H1 (cell line): ENCODE measurements around the gene XPO6. TPM values are rescaled to one million over a fixed set of nuclear protein-coding genes. Genes with fewer than 3 reads are reported as not detected.

Experiments
- CTCF ChIA-PET: fragments of 300-600 bp; sonication (Branson Sonifier 250); formaldehyde crosslinking; loops from one replicate; lab custom pipeline; 2021; ENCODE audit not compliant: partially characterized antibody; lab: Charles Lee
- POLR2A ChIA-PET: fragments of 300-600 bp; sonication (Branson Sonifier 250); formaldehyde crosslinking; loops from one replicate; lab custom pipeline; 2021; ENCODE audit warnings: inconsistent platforms; ENCODE audit not compliant: partially characterized antibody; lab: Charles Lee
- DNase-seq, 2 experiments: peaks; one replicate each; pipeline versions ENCODE4 v3.0.0 to v3.0.0-alpha.2; 2010 to 2022; ENCODE audit warnings: low spot score in 2 of 2, low read depth in 1 of 2, mixed read lengths in 1 of 2
- FAIRE-seq: peaks from 2 replicates; lab custom pipeline; 2011; peaks lifted over from hg19 to GRCh38; lab: Jason Lieb, UNC
- H2AFZ ChIP-seq: 2 replicates; pipeline ENCODE4 v1.8.1; 2012; ENCODE audit warnings: low read length, inconsistent platforms
- H2AK5ac ChIP-seq: 2 replicates; pipeline ENCODE4 v1.6.1; 2013; ENCODE audit warnings: low read depth, low read length
- H2BK120ac ChIP-seq: replicated peaks from 2 replicates; pipeline ENCODE3; 2013; ENCODE audit warnings: low read depth, low read length, inconsistent platforms
- H2BK12ac ChIP-seq: 2 replicates; pipeline ENCODE4 v1.6.1; 2013; ENCODE audit warnings: low read depth, low read length
- H2BK15ac ChIP-seq: 2 replicates; pipeline ENCODE4 v1.6.1; 2013; ENCODE audit warnings: low read length
- H2BK20ac ChIP-seq: 2 replicates; pipeline ENCODE4 v1.6.1; 2013; ENCODE audit warnings: low read length
- H2BK5ac ChIP-seq: 2 replicates; pipeline ENCODE4 v1.6.1; 2013; ENCODE audit warnings: low read depth, low read length
- H3K14ac ChIP-seq: 2 replicates; pipeline ENCODE4 v1.6.1; 2013; ENCODE audit warnings: inconsistent platforms; ENCODE audit not compliant: insufficient read length
- H3K18ac ChIP-seq: 2 replicates; pipeline ENCODE4 v1.6.1; 2013; ENCODE audit warnings: low read length; ENCODE audit errors: extremely low read depth
- H3K23ac ChIP-seq: 2 replicates; pipeline ENCODE4 v1.6.1; 2013; ENCODE audit warnings: inconsistent platforms; ENCODE audit not compliant: insufficient read length
- H3K23me2 ChIP-seq: 2 replicates; pipeline ENCODE4 v1.6.1; 2013; ENCODE audit warnings: low read depth, low read length
- H3K27ac ChIP-seq: 2 replicates; pipeline ENCODE4 v1.6.1; 2011; ENCODE audit warnings: low read depth, low read length, inconsistent platforms
- H3K27me3 ChIP-seq, 4 experiments: replicated peaks in 1 of 4; 1 replicate in 1 of 4; 2 replicates in 3 of 4; pipeline versions ENCODE4 v1.6.1 to v1.8.1; 2011 to 2013; ENCODE audit warnings: low read length in 3 of 4, mild to moderate bottlenecking in 3 of 4, inconsistent platforms in 2 of 4, mixed read lengths in 2 of 4, moderate library complexity in 1 of 4; ENCODE audit not compliant: control insufficient read depth in 3 of 4, insufficient read depth in 3 of 4; ENCODE audit errors: extremely low read depth in 1 of 4
- H3K36me3 ChIP-seq, 4 experiments: 2 replicates each; pipeline versions ENCODE4 v1.6.1 to v1.8.1; 2011 to 2013; ENCODE audit warnings: mild to moderate bottlenecking in 4 of 4, low read length in 3 of 4, moderate library complexity in 2 of 4, control low read depth in 1 of 4, inconsistent platforms in 1 of 4; ENCODE audit not compliant: insufficient read depth in 4 of 4, control insufficient read depth in 2 of 4
- H3K4ac ChIP-seq: replicated peaks from 2 replicates; pipeline ENCODE3; 2013; ENCODE audit warnings: low read length, low read depth, mixed read lengths, inconsistent platforms; ENCODE audit not compliant: insufficient read length
- H3K4me1 ChIP-seq, 4 experiments: replicated peaks in 1 of 4; 1 replicate in 1 of 4; 2 replicates in 3 of 4; pipeline versions ENCODE4 v1.6.1 to v1.8.1; 2011 to 2013; ENCODE audit warnings: low read length in 3 of 4, inconsistent platforms in 2 of 4, mixed read lengths in 1 of 4; ENCODE audit not compliant: insufficient read depth in 4 of 4, control insufficient read depth in 3 of 4
- H3K4me2 ChIP-seq, 2 experiments: 2 replicates each; pipeline versions ENCODE4 v1.6.1 to v1.8.1; 2011 to 2013; ENCODE audit warnings: low read depth in 2 of 2, low read length in 2 of 2, control low read depth in 1 of 2, inconsistent platforms in 1 of 2, mild to moderate bottlenecking in 1 of 2; ENCODE audit not compliant: insufficient read depth in 1 of 2
- H3K4me3 ChIP-seq, 4 experiments: fragments of 200-600, 300-600 bp in 1 of 4; sonication (generic), shearing (Covaris generic), sonication (Bioruptor Twin) in 1 of 4; 2 replicates each; pipeline versions ENCODE4 v1.5.1 to v1.8.1; 2011 to 2016; ENCODE audit warnings: low read length in 4 of 4, low read depth in 3 of 4, control low read depth in 2 of 4, inconsistent platforms in 2 of 4, mild to moderate bottlenecking in 2 of 4, mixed read lengths in 1 of 4, moderate library complexity in 1 of 4; ENCODE audit not compliant: insufficient read depth in 2 of 4; ENCODE audit errors: extremely low read depth in 1 of 4
- H3K56ac ChIP-seq: replicated peaks from 2 replicates; pipeline ENCODE3; 2013; ENCODE audit warnings: low read depth, mild to moderate bottlenecking, mixed read lengths, low read length, inconsistent platforms; ENCODE audit not compliant: insufficient read length
- H3K79me1 ChIP-seq: 2 replicates; pipeline ENCODE4 v1.6.1; 2013; ENCODE audit warnings: low read depth, low read length, control low read depth
- H3K79me2 ChIP-seq, 2 experiments: 2 replicates each; pipeline versions ENCODE4 v1.6.1 to v1.8.1; 2012 to 2013; ENCODE audit warnings: low read length in 2 of 2, mild to moderate bottlenecking in 2 of 2, inconsistent platforms in 1 of 2; ENCODE audit not compliant: insufficient read depth in 2 of 2, control insufficient read depth in 1 of 2
- H3K9ac ChIP-seq, 4 experiments: replicated peaks in 1 of 4; 1 replicate in 1 of 4; 2 replicates in 3 of 4; pipeline versions ENCODE4 v1.6.1 to v1.8.1; 2011 to 2013; ENCODE audit warnings: low read depth in 3 of 4, low read length in 3 of 4, control low read depth in 2 of 4, mild to moderate bottlenecking in 2 of 4, moderate library complexity in 2 of 4, inconsistent platforms in 1 of 4; ENCODE audit errors: extremely low read depth in 1 of 4
- H3K9me3 ChIP-seq, 2 experiments: 2 replicates each; pipeline versions ENCODE4 v1.6.1 to v1.8.1; 2012 to 2013; ENCODE audit warnings: mild to moderate bottlenecking in 2 of 2, moderate library complexity in 2 of 2, control low read depth in 1 of 2, inconsistent platforms in 1 of 2, low read depth in 1 of 2, low read length in 1 of 2, mixed read lengths in 1 of 2; ENCODE audit not compliant: insufficient read depth in 2 of 2
- H4K20me1 ChIP-seq, 2 experiments: replicated peaks in 1 of 2; 2 replicates each; pipeline versions ENCODE3 to v1.8.1; 2011 to 2013; ENCODE audit warnings: inconsistent platforms in 2 of 2, low read length in 2 of 2, mild to moderate bottlenecking in 1 of 2; ENCODE audit not compliant: insufficient read depth in 2 of 2, control insufficient read depth in 1 of 2
- H4K5ac ChIP-seq: 2 replicates; pipeline ENCODE4 v1.6.1; 2013; ENCODE audit warnings: low read length, low read depth, mixed read lengths, inconsistent platforms; ENCODE audit not compliant: insufficient read length
- H4K8ac ChIP-seq: 2 replicates; pipeline ENCODE4 v1.8.0; 2013; ENCODE audit warnings: mild to moderate bottlenecking, moderate library complexity, low read length, inconsistent platforms; ENCODE audit not compliant: insufficient read depth; ENCODE audit errors: extremely low read depth
- H4K91ac ChIP-seq: replicated peaks from 2 replicates; pipeline ENCODE3; 2013; ENCODE audit warnings: low read length, mixed read lengths, inconsistent platforms; ENCODE audit not compliant: insufficient read length
- CREB1 ChIP-seq: IDR thresholded peaks from 2 replicates; pipeline ENCODE4 v1.6.1; 2012; ENCODE audit warnings: inconsistent platforms
- CTCF ChIP-seq, 3 experiments: IDR thresholded peaks; 1 replicate in 2 of 3; 2 replicates in 1 of 3; pipeline versions ENCODE4 v1.5.1 to v1.6.1; 2011; ENCODE audit warnings: low read length in 3 of 3, mild to moderate bottlenecking in 3 of 3, inconsistent platforms in 2 of 3, low read depth in 1 of 3, moderate library complexity in 1 of 3; ENCODE audit not compliant: insufficient read depth in 1 of 3; ENCODE audit errors: control extremely low read depth in 1 of 3
- RAD21 ChIP-seq, 2 experiments: IDR thresholded peaks in 1 of 2; conservative IDR thresholded peaks in 1 of 2; 2 replicates each; pipeline ENCODE4 v1.6.1; 2011; ENCODE audit warnings: low read depth in 2 of 2, low read length in 2 of 2, improper control_type of control experiment in 1 of 2, inconsistent platforms in 1 of 2, mild to moderate bottlenecking in 1 of 2, moderate library complexity in 1 of 2
- SIX5 ChIP-seq: IDR thresholded peaks from 2 replicates; pipeline ENCODE4 v1.6.1; 2011; ENCODE audit warnings: mild to moderate bottlenecking, low read depth, low read length
- SP2 ChIP-seq: IDR thresholded peaks from 2 replicates; pipeline ENCODE4 v1.6.1; 2012; ENCODE audit warnings: mild to moderate bottlenecking, low read length, inconsistent platforms
- TBP ChIP-seq: IDR thresholded peaks from 2 replicates; pipeline ENCODE4 v1.6.1; 2011; ENCODE audit warnings: low read depth, low read length, improper control_type of control experiment
- WGBS, 2 experiments: shearing (Covaris generic) in 1 of 2; methylation state at CpG; one replicate each; pipeline versions ENCODE4 v1.1.6 to v1.1.7; 2013 to 2015; ENCODE audit warnings: low lambda C conversion rate in 2 of 2, mixed read lengths in 2 of 2, inconsistent platforms in 1 of 2, low coverage in 1 of 2, missing lambda C conversion rate in 1 of 2; ENCODE audit not compliant: insufficient replicate concordance in 2 of 2, insufficient coverage in 1 of 2, insufficient read length in 1 of 2; ENCODE audit errors: extremely low coverage in 1 of 2, missing lambda C conversion rate in 1 of 2; 5-methylcytosine and 5-hydroxymethylcytosine counted together
- polyA plus RNA-seq, 7 experiments: library from polyadenylated mRNA; depleted of rRNA in 3 of 7; stranded (reverse) in 5 of 7; unstranded in 2 of 7; fragments of >200 nt in 5 of 7; fragments of 200-250 nt in 2 of 7; gene quantifications; 1 replicate in 5 of 7; 2 replicates in 1 of 7; 4 replicates in 1 of 7; pipeline versions ENCODE4 v1.2.1 to v1.2.3, GENCODE V29; 2011 to 2013; ENCODE audit warnings: missing spikeins in 2 of 7, mixed read lengths in 2 of 7
- total RNA-seq: library from RNA; stranded (reverse); fragmentation: NEBNext Ultra II Directional; extraction: Animal tissue kit (Norgen Biotek cat#: 25700); gene quantifications from 2 replicates; pipeline ENCODE4 v1.2.1, GENCODE V29; 2021

The XPO6 gene
- total and polyA plus RNA-seq, 2 of the 8 experiments (the other 6 are each of a cell fraction or from before 2014, with no cell fraction given): 152 to 254 TPM

GRCh38 chr16:28204204-28204603 is 7.6 kb downstream of the XPO6 start:
- no peak for DNase-seq
- Histone ChIP-seq H4K5ac (no peak overlapping the region), H3K36me3 (peaks cover 4 to 51% (median 26%) of the 10 kb centered on the region in 4 experiments; a peak in 7 of 8 replicates), H3K4me3 (no peak overlapping the region), H3K56ac (no peak overlapping the region), H2BK12ac (no peak overlapping the region), H3K4me2 (no peak overlapping the region), H4K91ac (no peak overlapping the region), H3K18ac (no peak overlapping the region), H3K27me3 (no peaks in the 10 kb centered on the region), H2AK5ac (no peak overlapping the region), H3K79me2 (peaks cover 25 to 91% of the 10 kb centered on the region in 2 experiments), H3K4me1 (no peaks in the 10 kb centered on the region), H2AFZ (no peak overlapping the region), H2BK20ac (no peak overlapping the region), H3K27ac (no peak overlapping the region), H3K23me2 (0 out of 2 replicates have a peak, but pooled peaks cover 1% of the 10 kb centered on the region), H4K20me1 (peaks cover 19 to 26% of the 10 kb centered on the region in 2 experiments), H3K9me3 (no peaks in the 10 kb centered on the region), H3K4ac (no peak overlapping the region), H3K79me1 (peaks cover 28% of the 10 kb centered on the region), H3K9ac (no peak overlapping the region; a peak in 1 of 7 replicates), H3K14ac (no peak overlapping the region), H3K23ac (no peak overlapping the region), H4K8ac (no peak overlapping the region), H2BK15ac (no peak overlapping the region), H2BK5ac (no peak overlapping the region), H2BK120ac (no peak overlapping the region)
- 92% methylated on average over 4 of the region's 4 CpGs; no CpG with 5 or more reads in 1 of the 2 experiments for WGBS, 2 experiments
- ChIA-PET CTCF (interaction anchor here (0.7 to 1.8 kb wide), 3 partner anchors 13 to 735 kb away, joined by 3 to 7 read pairs (median 3); no protein-coding TSS in a partner anchor), POLR2A (interaction anchor here (1.0 to 1.2 kb wide), 2 partner anchors 10 to 33 kb away, joined by 3 to 4 read pairs; no protein-coding TSS in a partner anchor)
- TF ChIP-seq CTCF (IDR thresholded peaks at IDR 0.05; ENCODE audit: control extremely low read depth in 1 of 3, insufficient read depth in 1 of 3, low read depth in 1 of 3, low read length in 3 of 3) (no peak), SIX5 (no peak), CREB1 (no peak), SP2 (no peak), TBP (no peak), RAD21 (IDR thresholded peaks at IDR 0.05 in 1 of 2, conservative IDR thresholded peaks at IDR 0.05 in 1 of 2; ENCODE audit: low read depth in 2 of 2, low read length in 2 of 2) (no peak)
- no peak for FAIRE-seq
